ENCODE data around the gene ADGRF1.
"Not testable (repeated sequence)": the region's sequence is repeated elsewhere in the genome, so short reads cannot be mapped to it uniquely, and the experiment has no call there.

Gene ADGRF1

GRCh38 chr6:47022191-47022590, 19.9 kb downstream of the ADGRF1 start:
- no peak for DNase-seq (ENCODE audit: low read depth)

- DNase-seq (ENCODE audit: low read depth): no peak
These were observed 22.2 kb downstream of the ADGRF1 start for GRCh38 chr6:47019941-47020340.

GRCh38 chr6:47016909-47017308, 25.2 kb downstream of the ADGRF1 start:
- DNase-seq (ENCODE audit: low read depth): no peak

GRCh38 chr6:47016261-47016660, 25.9 kb downstream of the ADGRF1 start:
- no peak for DNase-seq (ENCODE audit: low read depth)

- no peak for DNase-seq (ENCODE audit: low read depth)
These were observed 27.7 kb downstream of the ADGRF1 start for GRCh38 chr6:47014401-47014800.

- no peak for DNase-seq (ENCODE audit: low read depth)
These were observed 32.5 kb downstream of the ADGRF1 start for GRCh38 chr6:47009583-47009982.

GRCh38 chr6:47008397-47008763, 33.8 kb downstream of the ADGRF1 start:
- DNase-seq (ENCODE audit: low read depth): no peak

GRCh38 chr6:47007657-47008396, 34.3 kb downstream of the ADGRF1 start:
- no peak for DNase-seq (ENCODE audit: low read depth)

- DNase-seq (ENCODE audit: low read depth): no peak
These were observed 36.6 kb downstream of the ADGRF1 start for GRCh38 chr6:47005486-47005885.

GRCh38 chr6:47004463-47004862, 37.7 kb downstream of the ADGRF1 start:
- DNase-seq (ENCODE audit: low read depth): no peak

GRCh38 chr6:47000842-47001241, 41.3 kb downstream of the ADGRF1 start:
- DNase-seq (ENCODE audit: low read depth): no peak

GRCh38 chr6:46998436-46999017, 43.6 kb downstream of the ADGRF1 start:
- DNase-seq (ENCODE audit: low read depth): no peak

GRCh38 chr6:46997646-46998045, 44.5 kb downstream of the ADGRF1 start:
- DNase-seq (ENCODE audit: low read depth): no peak

GRCh38 chr6:46996860-46997641, 45.1 kb downstream of the ADGRF1 start:
- no peak for DNase-seq (ENCODE audit: low read depth)

GRCh38 chr6:46994933-46995332, 47.2 kb downstream of the ADGRF1 start:
- no peak for DNase-seq (ENCODE audit: low read depth)

GRCh38 chr6:46993846-46994245, 48.3 kb downstream of the ADGRF1 start:
- no peak for DNase-seq (ENCODE audit: low read depth)

- DNase-seq (ENCODE audit: low read depth): not testable (repeated sequence)
These were observed 49.7 kb downstream of the ADGRF1 start for GRCh38 chr6:46992391-46992790.

- peak; percentile 12 for DNase-seq (ENCODE audit: low read depth)
These were observed 51.2 kb downstream of the ADGRF1 start for GRCh38 chr6:46990818-46991510.

GRCh38 chr6:46990031-46990644, 52.0 kb downstream of the ADGRF1 start:
- DNase-seq (ENCODE audit: low read depth): no peak

- no peak for DNase-seq (ENCODE audit: low read depth)
These were observed 52.7 kb downstream of the ADGRF1 start for GRCh38 chr6:46989398-46989797.

GRCh38 chr6:46985943-46986342, 56.2 kb downstream of the ADGRF1 start:
- no peak for DNase-seq (ENCODE audit: low read depth)

GRCh38 chr6:46983007-46983411, 59.1 kb downstream of the ADGRF1 start:
- DNase-seq (ENCODE audit: low read depth): no peak
